Measurements from ENCODE around the gene COL4A5.

GRCh38 chrX:108494406-108495090 is 54.9 kb downstream of the COL4A5 start:
- TF ChIP-seq, protein P1, sequence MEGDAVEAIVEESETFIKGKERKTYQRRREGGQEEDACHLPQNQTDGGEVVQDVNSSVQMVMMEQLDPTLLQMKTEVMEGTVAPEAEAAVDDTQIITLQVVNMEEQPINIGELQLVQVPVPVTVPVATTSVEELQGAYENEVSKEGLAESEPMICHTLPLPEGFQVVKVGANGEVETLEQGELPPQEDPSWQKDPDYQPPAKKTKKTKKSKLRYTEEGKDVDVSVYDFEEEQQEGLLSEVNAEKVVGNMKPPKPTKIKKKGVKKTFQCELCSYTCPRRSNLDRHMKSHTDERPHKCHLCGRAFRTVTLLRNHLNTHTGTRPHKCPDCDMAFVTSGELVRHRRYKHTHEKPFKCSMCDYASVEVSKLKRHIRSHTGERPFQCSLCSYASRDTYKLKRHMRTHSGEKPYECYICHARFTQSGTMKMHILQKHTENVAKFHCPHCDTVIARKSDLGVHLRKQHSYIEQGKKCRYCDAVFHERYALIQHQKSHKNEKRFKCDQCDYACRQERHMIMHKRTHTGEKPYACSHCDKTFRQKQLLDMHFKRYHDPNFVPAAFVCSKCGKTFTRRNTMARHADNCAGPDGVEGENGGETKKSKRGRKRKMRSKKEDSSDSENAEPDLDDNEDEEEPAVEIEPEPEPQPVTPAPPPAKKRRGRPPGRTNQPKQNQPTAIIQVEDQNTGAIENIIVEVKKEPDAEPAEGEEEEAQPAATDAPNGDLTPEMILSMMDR (IDR thresholded peaks at IDR 0.05; ENCODE audit: low read depth, low read length, missing input control): no peak
- TF ChIP-seq FOXA2 (IDR thresholded peaks at IDR 0.05) (no peak), EGR1 (IDR thresholded peaks at IDR 0.05; ENCODE audit: low read depth in 2 of 2) (no peak), JUND (IDR thresholded peaks at IDR 0.05) (no peak), RAD21 (IDR thresholded peaks at IDR 0.05) (no peak), ZBTB33 (IDR thresholded peaks at IDR 0.05) (no peak), NR2F2 (IDR thresholded peaks at IDR 0.05) (no peak), HNF4A (conservative IDR thresholded peaks at IDR 0.05) (no peak), REST (IDR thresholded peaks at IDR 0.05) (no peak), YY1 (IDR thresholded peaks at IDR 0.05) (no peak), RXRA (IDR thresholded peaks at IDR 0.05) (no peak)
